GM19467 (cell line): Measurements from ENCODE around the gene BOD1L2.

Experiments
- ATAC-seq: cut with Tn5 transposase; IDR thresholded peaks from one replicate; pipeline ENCODE4 v1.9.1; 2021; ENCODE audit warnings: mild to moderate bottlenecking, moderate library complexity; ENCODE audit not compliant: unreplicated experiment

The BOD1L2 gene

DNA sequence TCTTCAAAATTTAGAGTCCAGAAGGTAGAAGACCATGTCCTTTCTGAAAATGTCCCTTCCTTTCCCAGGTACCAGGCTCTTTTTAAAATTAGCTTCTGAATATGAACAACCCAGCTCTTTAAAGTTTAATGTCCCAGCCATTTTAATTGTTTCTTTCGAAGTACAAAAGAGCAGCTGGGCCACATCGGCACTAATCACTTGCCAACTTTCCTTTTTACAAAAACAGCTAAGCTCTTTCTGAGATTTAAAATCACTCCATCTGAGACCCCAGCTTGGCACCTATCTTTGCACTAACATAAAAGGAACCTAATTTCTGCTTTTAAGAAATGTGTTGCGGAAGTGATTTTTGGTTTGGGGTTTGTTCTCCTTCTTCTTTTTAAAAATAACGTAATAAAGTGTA, 2.6 kb downstream of the BOD1L2 start:
- no peak for ATAC-seq

DNA sequence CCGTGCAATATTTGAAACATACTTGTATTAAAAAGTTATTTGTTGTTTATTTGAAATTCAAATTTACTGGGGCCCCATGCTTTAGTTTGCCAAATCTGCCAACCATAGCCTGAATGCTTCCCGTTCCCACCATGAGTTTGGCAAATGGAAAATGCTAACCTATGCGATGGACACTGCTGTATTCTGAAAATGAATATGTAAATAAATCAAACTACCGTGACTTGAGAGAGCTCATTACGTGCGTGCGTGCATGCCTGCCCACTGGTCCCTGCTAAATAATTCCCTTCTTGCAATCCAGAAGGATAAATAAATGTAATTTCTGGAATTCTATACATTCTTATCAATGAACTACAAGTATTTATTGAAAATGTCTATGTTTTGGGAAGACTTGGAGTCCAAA, 3.2 kb downstream of the BOD1L2 start:
- ATAC-seq, result no peak

DNA sequence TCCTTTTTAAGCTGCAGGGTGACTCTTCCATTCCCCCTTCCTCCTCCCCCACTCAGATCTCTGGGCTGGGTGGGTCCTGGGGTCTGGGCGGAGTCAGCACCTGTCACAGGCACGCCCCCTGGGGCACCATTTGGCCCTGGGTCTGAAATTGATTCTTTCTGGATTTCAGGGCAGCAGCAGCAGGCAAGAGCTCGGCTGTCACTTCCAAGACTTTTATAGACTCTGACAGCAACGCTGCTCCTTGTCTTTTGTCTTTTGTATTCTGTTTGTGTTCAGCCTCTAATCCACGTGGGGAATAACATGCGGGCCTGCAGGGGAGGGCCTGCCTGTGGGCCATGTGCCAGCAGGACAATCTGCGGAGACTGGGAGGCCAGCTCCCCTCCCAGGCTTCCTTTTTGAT, 3.9 kb downstream of the BOD1L2 start:
- ATAC-seq, result no peak

GRCh38 chr18:57154191-57154830, 7.4 kb downstream of the BOD1L2 start:
- no peak for ATAC-seq

DNA sequence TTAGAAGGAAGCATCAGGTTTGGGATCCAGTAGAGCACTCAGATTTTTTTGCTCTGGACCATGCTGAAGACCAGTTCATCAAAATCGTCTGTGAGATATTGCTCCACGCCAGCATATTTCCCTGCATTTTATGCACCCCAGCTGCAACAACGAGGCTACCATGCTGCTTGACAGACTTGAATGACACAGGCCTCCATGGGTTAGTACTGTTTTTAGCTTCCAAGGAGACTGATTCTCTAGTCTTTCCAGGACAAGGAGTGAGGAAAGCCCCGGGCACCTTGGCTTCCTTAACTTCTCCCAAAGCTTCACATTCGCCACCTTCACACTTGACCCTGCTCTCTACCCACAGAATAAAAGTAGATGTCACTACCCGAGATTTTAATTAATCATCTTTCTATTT, 17.5 kb downstream of the BOD1L2 start:
- no peak for ATAC-seq

DNA sequence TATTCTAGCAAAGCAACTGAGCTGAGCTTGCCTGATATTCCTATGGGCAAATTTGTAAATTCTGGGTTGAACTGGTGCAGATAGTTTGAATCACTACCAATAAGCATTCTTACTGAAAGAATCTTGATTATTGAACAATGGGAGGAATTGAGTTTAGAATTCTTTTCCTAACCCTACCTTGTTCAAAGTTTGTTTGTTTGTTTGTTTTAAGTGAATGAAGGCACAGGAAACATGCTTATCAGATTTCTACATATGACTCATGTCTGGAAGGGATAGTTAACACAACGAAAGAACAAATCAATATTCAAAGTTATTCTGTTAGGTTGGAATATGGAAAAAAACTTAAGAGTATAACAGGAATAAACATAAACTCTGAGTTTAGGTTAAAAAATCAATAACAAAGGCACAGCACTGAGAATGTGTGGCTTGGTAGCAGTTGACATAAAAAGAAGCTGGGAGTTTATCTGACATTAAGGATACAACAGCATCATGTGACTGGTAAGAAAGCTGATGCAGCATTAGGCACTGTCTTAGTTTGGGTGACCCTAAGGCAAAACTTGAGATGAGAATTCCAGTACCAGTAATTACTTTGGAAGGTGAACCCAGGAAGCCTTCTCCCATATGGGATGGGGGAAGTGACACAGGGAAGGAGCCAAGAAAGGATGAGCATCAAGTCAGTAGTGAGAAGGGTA, 20.9 kb downstream of the BOD1L2 start:
- ATAC-seq, result no peak

DNA sequence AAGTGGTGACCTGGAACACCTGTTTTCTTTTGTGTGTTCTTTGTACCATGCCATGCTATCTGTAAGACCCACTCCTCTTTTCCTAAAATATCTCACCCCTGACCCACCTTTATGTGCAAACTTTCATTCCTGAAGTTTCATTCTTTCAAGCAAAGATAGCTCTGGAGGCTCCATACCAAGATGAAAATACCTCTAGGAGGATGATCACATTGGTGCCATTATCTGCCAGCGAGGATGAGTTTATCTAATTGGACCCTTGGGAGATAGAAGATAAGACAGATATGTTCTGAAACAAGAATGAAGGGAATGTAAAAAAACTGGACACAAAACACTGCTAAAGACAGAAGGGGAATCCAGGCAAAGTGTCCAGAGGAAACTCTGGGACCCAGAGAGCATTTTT, 24.1 kb downstream of the BOD1L2 start:
- ATAC-seq, result no peak

GRCh38 chr18:57175532-57175931, 28.6 kb downstream of the BOD1L2 start:
- no peak for ATAC-seq

- no peak for ATAC-seq
These were observed 38.5 kb downstream of the BOD1L2 start for GRCh38 chr18:57185434-57185833.

GRCh38 chr18:57188851-57189557, 42.1 kb downstream of the BOD1L2 start:
- no peak for ATAC-seq

DNA sequence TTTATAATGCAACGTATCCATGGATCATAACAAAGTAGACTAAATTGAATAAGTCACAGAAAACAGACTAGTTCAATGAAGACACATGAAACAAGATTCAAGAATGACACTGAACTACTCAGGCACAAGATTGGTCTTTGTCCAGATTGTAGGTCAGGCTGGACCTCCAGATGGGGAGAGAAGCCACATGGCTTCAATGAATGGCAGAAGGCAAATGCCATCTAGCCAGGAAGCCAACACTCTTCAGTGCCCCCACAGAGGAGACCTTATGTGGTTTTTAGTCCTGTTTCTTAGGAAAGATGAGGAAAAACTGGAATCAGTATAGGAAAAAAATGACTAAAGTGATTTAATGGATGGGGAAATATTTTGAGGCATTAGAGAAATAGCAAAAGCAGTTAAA, 43.1 kb downstream of the BOD1L2 start:
- no peak for ATAC-seq

- no peak for ATAC-seq
These were observed 47.2 kb downstream of the BOD1L2 start for GRCh38 chr18:57194070-57194469.

- ATAC-seq, result no peak
These were observed 47.7 kb downstream of the BOD1L2 start for GRCh38 chr18:57194622-57195021.

DNA sequence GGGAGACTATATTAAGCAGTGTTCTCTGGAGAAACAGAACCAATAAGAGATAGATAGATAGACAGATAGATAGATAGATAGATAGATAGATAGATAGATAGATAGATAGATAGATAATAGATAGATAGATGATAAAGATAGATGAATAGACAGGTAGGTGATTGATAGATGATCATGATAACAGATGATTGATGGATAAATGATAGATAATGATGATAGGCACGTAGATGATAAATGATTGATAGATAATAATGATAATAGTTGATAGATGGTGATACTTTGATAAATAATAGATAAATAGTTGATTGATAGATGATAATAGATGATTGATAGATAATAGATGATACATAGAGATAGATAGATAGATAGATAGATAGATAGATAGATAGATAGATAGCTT, 48.5 kb downstream of the BOD1L2 start:
- no peak for ATAC-seq

GRCh38 chr18:57197261-57197660, 50.4 kb downstream of the BOD1L2 start:
- no peak for ATAC-seq

GRCh38 chr18:57198073-57198472, 51.2 kb downstream of the BOD1L2 start:
- no peak for ATAC-seq
